ENCODE results near the gene VOPP1.

VOPP1 gene

DNA sequence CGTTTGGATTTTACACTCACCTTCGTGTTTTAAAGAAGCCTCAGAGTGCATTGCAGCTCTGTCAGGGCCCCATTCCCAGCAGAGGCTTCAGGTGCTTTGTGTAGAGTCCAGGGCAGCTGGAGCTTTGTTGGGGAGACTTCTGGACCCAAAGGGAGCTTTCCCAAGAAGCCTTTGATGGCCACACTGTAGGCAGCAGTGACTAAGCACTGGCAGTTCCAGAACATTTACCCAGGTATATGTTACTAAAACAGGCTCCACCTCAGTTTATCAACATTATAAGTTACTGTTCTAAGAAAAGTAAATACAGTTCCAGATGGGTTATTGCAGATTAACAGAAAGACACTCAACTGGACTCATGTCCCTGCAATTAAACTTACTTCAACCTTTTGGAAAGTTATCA lies 140.4 kb downstream of the VOPP1 start:
- H3K4me3 ChIP-seq (ENCODE audit: low read depth, low read length): no peak overlapping the region
- TF ChIP-seq, protein P1, sequence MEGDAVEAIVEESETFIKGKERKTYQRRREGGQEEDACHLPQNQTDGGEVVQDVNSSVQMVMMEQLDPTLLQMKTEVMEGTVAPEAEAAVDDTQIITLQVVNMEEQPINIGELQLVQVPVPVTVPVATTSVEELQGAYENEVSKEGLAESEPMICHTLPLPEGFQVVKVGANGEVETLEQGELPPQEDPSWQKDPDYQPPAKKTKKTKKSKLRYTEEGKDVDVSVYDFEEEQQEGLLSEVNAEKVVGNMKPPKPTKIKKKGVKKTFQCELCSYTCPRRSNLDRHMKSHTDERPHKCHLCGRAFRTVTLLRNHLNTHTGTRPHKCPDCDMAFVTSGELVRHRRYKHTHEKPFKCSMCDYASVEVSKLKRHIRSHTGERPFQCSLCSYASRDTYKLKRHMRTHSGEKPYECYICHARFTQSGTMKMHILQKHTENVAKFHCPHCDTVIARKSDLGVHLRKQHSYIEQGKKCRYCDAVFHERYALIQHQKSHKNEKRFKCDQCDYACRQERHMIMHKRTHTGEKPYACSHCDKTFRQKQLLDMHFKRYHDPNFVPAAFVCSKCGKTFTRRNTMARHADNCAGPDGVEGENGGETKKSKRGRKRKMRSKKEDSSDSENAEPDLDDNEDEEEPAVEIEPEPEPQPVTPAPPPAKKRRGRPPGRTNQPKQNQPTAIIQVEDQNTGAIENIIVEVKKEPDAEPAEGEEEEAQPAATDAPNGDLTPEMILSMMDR (IDR thresholded peaks at IDR 0.05; ENCODE audit: low read depth, low read length): no peak

DNA sequence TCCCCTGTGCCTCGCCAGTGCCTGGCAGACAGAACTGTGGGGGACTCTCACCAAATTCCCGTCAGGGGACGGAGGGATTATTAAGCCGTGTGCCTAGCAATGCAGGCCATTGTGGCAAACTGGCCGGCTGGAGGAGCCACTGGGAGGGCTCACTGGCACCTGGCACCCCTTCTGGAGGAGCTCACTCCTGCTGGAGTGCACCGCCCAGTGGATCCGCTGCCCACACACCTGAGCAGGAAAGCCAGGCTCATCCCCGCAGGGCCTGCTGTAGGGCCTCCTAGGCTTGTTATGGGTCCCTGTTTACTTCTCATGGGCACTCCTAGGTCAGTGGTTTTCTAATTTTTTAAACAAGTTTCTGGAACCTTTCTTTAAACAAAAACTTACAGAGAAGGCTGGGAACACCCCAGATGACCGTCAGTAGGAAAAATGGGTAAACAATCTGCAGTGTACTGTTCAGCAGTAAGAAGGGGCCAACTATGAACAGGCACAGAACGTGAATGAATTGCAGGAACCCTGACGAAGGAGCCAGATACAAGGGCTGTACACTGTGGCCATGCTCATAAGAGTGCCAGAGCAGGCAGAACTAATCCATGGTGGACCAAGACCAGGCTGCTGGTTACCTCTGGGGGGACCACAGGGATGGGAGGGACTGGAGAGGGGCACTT lies 142.3 kb downstream of the VOPP1 start:
- TF ChIP-seq, protein P1 (IDR thresholded peaks at IDR 0.05; ENCODE audit: low read depth, low read length): no peak
- no peak overlapping the region for H3K4me3 ChIP-seq (ENCODE audit: low read depth, low read length)

- TF ChIP-seq, protein P1 (IDR thresholded peaks at IDR 0.05; ENCODE audit: low read depth, low read length): no peak
- H3K4me3 ChIP-seq (ENCODE audit: low read depth, low read length): no peak overlapping the region
These were observed 144.5 kb downstream of the VOPP1 start for GRCh38 chr7:55427800-55428199.

GRCh38 chr7:55427342-55427741 lies 145.0 kb downstream of the VOPP1 start:
- TF ChIP-seq, protein P1 (IDR thresholded peaks at IDR 0.05; ENCODE audit: low read depth, low read length): no peak

GRCh38 chr7:55426676-55427075 lies 145.6 kb downstream of the VOPP1 start:
- H3K4me3 ChIP-seq (ENCODE audit: low read depth, low read length): no peak overlapping the region
- TF ChIP-seq, protein P1 (IDR thresholded peaks at IDR 0.05; ENCODE audit: low read depth, low read length): no peak

More at GRCh38 chr7:55427342-55427741, 145.0 kb downstream of the VOPP1 start:
- no peak overlapping the region for H3K4me3 ChIP-seq (ENCODE audit: low read depth, low read length)

DNA sequence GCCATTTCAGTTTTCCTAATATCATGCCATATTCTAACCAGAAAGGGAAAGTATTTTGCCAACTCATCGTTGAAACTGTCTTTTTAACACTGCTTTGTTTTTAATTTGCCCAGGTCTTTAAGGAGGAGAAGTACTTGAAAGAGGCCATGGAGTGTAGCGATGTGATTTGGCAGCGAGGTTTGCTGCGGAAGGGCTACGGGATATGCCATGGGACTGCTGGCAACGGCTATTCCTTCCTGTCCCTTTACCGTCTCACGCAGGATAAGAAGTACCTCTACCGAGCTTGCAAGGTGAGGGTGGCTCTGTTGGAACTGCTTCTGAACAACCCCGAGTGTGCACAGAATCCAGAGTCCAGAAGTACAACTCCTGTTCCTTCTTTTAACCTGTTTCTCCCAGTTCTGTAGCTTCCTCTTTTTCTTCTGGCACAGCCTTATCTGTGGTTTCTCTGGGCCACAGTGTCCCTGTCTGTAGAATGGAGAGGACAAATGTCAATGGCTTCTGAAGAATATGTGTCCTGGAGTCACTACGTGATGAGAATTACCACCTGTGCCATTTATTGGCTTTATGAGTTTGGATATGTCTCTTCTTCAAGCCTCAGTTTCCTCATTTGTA lies 147.1 kb downstream of the VOPP1 start:
- TF ChIP-seq, protein P1 (IDR thresholded peaks at IDR 0.05; ENCODE audit: low read depth, low read length): no peak
- no peak overlapping the region for H3K4me3 ChIP-seq (ENCODE audit: low read depth, low read length)

DNA sequence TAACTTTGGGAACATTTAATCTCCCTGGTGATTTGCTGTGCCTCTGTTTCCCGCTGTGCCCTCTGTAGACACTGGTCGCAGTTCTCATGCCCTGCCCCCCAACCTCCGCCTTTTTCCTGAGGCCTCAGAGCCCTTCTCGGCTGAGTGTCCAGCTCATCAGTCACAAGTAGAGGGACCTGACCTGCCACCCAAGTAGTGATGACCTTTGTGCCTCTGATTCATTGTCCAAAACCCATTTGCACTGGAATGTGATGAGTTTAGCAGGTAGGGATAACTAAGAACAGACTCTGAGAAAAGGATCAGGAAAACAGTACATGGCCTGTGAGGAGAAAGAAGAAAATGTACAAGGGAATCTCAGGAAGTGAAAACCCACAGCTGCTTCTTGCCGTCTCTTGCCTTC lies 148.4 kb downstream of the VOPP1 start:
- no peak overlapping the region for H3K4me3 ChIP-seq (ENCODE audit: low read depth, low read length)
- TF ChIP-seq, protein P1 (IDR thresholded peaks at IDR 0.05; ENCODE audit: low read depth, low read length): no peak

Measured in WI38 (cell line).